CD14-positive monocyte (primary cell): ENCODE data around the gene ARMC8. TPM values are rescaled to one million over a fixed set of nuclear protein-coding genes. Genes with fewer than 3 reads are reported as not detected.
A peak's percentile ranks its signal among the peaks of the same experiment; 100 is the strongest.

Experiments used
- DNase-seq, 3 donors: peaks; one replicate each; pipeline ENCODE4 v3.0.0-alpha.2; 2011 to 2022
- H2AFZ ChIP-seq: 2 replicates; pipeline ENCODE4 v1.6.0; 2012; ENCODE audit warnings: mild to moderate bottlenecking, low read depth, low read length, inconsistent platforms; ENCODE audit not compliant: insufficient read depth, poor library complexity, severe bottlenecking
- H3K27ac ChIP-seq, 2 donors: 1 replicate in 1 of 2; 2 replicates in 1 of 2; pipeline ENCODE4 v1.5.1; 2012 to 2013; ENCODE audit warnings: low read length in 2 of 2, control low read depth in 1 of 2, inconsistent platforms in 1 of 2, low read depth in 1 of 2, mild to moderate bottlenecking in 1 of 2
- H3K27me3 ChIP-seq, 2 donors: one replicate each; pipeline versions ENCODE4 v1.6.0 to v1.6.1; 2011 to 2013; ENCODE audit warnings: low read length in 2 of 2; ENCODE audit not compliant: control insufficient read depth in 2 of 2, insufficient read depth in 2 of 2
- H3K36me3 ChIP-seq, 2 donors: replicated peaks in 1 of 2; 1 replicate in 1 of 2; 2 replicates in 1 of 2; pipeline versions ENCODE4 v1.5.1 to v1.6.1; 2012 to 2013; ENCODE audit warnings: low read length in 2 of 2, control low read depth in 1 of 2, inconsistent platforms in 1 of 2, mild to moderate bottlenecking in 1 of 2; ENCODE audit not compliant: insufficient read depth in 2 of 2, control insufficient read depth in 1 of 2
- H3K4me1 ChIP-seq, 2 donors: 1 replicate in 1 of 2; 2 replicates in 1 of 2; pipeline versions ENCODE4 v1.5.1 to v1.6.1; 2012 to 2013; ENCODE audit warnings: low read length in 2 of 2, control low read depth in 1 of 2, inconsistent platforms in 1 of 2, mild to moderate bottlenecking in 1 of 2, moderate library complexity in 1 of 2; ENCODE audit not compliant: insufficient read depth in 2 of 2, control insufficient read depth in 1 of 2
- H3K4me2 ChIP-seq: replicated peaks from 2 replicates; pipeline ENCODE3; 2012; ENCODE audit warnings: low read length, moderate library complexity, mild to moderate bottlenecking; ENCODE audit not compliant: poor library complexity, severe bottlenecking; ENCODE audit errors: extremely low read depth
- H3K4me3 ChIP-seq, 3 experiments: fragments of 200-600 bp in 1 of 3; sonication (generic) in 1 of 3; replicated peaks in 1 of 3; 1 replicate in 2 of 3; 2 replicates in 1 of 3; pipeline ENCODE4 v1.5.1; 2011 to 2013; ENCODE audit warnings: low read length in 3 of 3, mild to moderate bottlenecking in 3 of 3, control low read depth in 2 of 3, low read depth in 2 of 3, inconsistent platforms in 1 of 3, moderate library complexity in 1 of 3
- H3K79me2 ChIP-seq: 2 replicates; pipeline ENCODE4 v1.6.0; 2012; ENCODE audit warnings: mild to moderate bottlenecking, control low read depth, inconsistent platforms, low read length, moderate library complexity; ENCODE audit not compliant: insufficient read depth
- H3K9ac ChIP-seq: 2 replicates; pipeline ENCODE4 v1.6.0; 2017; ENCODE audit warnings: low read length, mild to moderate bottlenecking; ENCODE audit not compliant: insufficient read depth, poor library complexity, severe bottlenecking
- H3K9me3 ChIP-seq, 2 donors: replicated peaks in 1 of 2; 1 replicate in 1 of 2; 2 replicates in 1 of 2; pipeline versions ENCODE4 v1.5.1 to v1.6.1; 2012 to 2013; ENCODE audit warnings: low read length in 2 of 2, control low read depth in 1 of 2; ENCODE audit not compliant: control insufficient read depth in 1 of 2, insufficient read depth in 1 of 2
- H4K20me1 ChIP-seq: 2 replicates; pipeline ENCODE4 v1.6.0; 2012; ENCODE audit warnings: mild to moderate bottlenecking, low read length, control low read depth, moderate library complexity; ENCODE audit not compliant: insufficient read depth
- H3K27ac Mint-ChIP-seq, 7 donors: one replicate each; pipeline ENCODE4 v1.8.0; 2020; ENCODE audit warnings: mild to moderate bottlenecking in 7 of 7, mixed read lengths in 7 of 7, moderate library complexity in 6 of 7, inconsistent platforms in 2 of 7
- H3K27me3 Mint-ChIP-seq, 3 donors: one replicate each; pipeline ENCODE4 v1.8.0; 2021 to 2022; ENCODE audit warnings: low read depth in 3 of 3, mild to moderate bottlenecking in 3 of 3, mixed read lengths in 3 of 3, moderate library complexity in 3 of 3, inconsistent platforms in 1 of 3
- H3K36me3 Mint-ChIP-seq, 2 donors: one replicate each; pipeline ENCODE4 v1.8.0; 2020; ENCODE audit warnings: mixed read lengths in 2 of 2, inconsistent platforms in 1 of 2, mild to moderate bottlenecking in 1 of 2
- H3K4me1 Mint-ChIP-seq: one replicate; pipeline ENCODE4 v1.8.0; 2020; ENCODE audit warnings: mild to moderate bottlenecking, mixed read lengths
- H3K4me3 Mint-ChIP-seq, 2 donors: one replicate each; pipeline ENCODE4 v1.8.0; 2020; ENCODE audit warnings: mild to moderate bottlenecking in 2 of 2, mixed read lengths in 2 of 2, moderate library complexity in 1 of 2
- H3K9me3 Mint-ChIP-seq, 7 donors: one replicate each; pipeline ENCODE4 v1.8.0; 2020 to 2022; ENCODE audit warnings: mixed read lengths in 7 of 7, mild to moderate bottlenecking in 6 of 7, moderate library complexity in 6 of 7, inconsistent platforms in 2 of 7
- WGBS: methylation state at CpG from one replicate; pipeline ENCODE4 v1.1.5; 2013; ENCODE audit warnings: missing lambda C conversion rate; ENCODE audit not compliant: insufficient coverage; 5-methylcytosine and 5-hydroxymethylcytosine counted together
- intact Hi-C, 2 donors: fragments of 100-400 bp; cut with micrococcal nuclease; formaldehyde crosslinking; loops; one replicate each; pipeline versions ENCODE4 v1.15.0 to v1.15.1; 2023
- polyA minus RNA-seq: library from RNA; depleted of rRNA, polyadenylated mRNA; stranded (reverse); fragments of >200 nt; gene quantifications from 2 replicates; pipeline ENCODE4 v1.2.3, GENCODE V29; 2012
- polyA plus RNA-seq, 3 donors: library from polyadenylated mRNA; depleted of rRNA in 1 of 3; unstranded in 2 of 3; stranded (reverse) in 1 of 3; fragments of 300-500 nt in 2 of 3; fragments of >200 nt in 1 of 3; fragmentation: Illumina TruSeq in 2 of 3; gene quantifications; 1 replicate in 2 of 3; 2 replicates in 1 of 3; pipeline ENCODE4 v1.2.3, GENCODE V29; 2012 to 2021
- total RNA-seq, 12 experiments: library from RNA in 1 of 12; stranded (reverse) in 1 of 12; fragments of 120-200 nt in 1 of 12; gene quantifications; one replicate each; pipeline ENCODE4 v1.2.4 and lab custom pipeline; 2013 to 2026; ENCODE audit warnings: mixed read lengths in 6 of 12, inconsistent platforms in 1 of 12
- TF ChIP-seq, protein P1 (sequence below): fragments of 200-600 bp; IDR thresholded peaks from one replicate; pipeline ENCODE4 v1.8.0; 2022; ENCODE audit warnings: antibody characterized with exemption, mild to moderate bottlenecking

Gene ARMC8, protein sequence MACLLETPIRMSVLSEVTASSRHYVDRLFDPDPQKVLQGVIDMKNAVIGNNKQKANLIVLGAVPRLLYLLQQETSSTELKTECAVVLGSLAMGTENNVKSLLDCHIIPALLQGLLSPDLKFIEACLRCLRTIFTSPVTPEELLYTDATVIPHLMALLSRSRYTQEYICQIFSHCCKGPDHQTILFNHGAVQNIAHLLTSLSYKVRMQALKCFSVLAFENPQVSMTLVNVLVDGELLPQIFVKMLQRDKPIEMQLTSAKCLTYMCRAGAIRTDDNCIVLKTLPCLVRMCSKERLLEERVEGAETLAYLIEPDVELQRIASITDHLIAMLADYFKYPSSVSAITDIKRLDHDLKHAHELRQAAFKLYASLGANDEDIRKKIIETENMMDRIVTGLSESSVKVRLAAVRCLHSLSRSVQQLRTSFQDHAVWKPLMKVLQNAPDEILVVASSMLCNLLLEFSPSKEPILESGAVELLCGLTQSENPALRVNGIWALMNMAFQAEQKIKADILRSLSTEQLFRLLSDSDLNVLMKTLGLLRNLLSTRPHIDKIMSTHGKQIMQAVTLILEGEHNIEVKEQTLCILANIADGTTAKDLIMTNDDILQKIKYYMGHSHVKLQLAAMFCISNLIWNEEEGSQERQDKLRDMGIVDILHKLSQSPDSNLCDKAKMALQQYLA
- 52.7 TPM for total RNA-seq (2013)
- polyA plus RNA-seq (10 to 100 TPM; 34.3 to 43.9 (median 42.0) TPM), polyA minus RNA-seq (59.0 and 127 TPM in 2 replicates), total RNA-seq (lab: John Stamatoyannopoulos, UW) (25.9 to 96.2 (median 74.1) reads per million in 11 experiments)

DNA sequence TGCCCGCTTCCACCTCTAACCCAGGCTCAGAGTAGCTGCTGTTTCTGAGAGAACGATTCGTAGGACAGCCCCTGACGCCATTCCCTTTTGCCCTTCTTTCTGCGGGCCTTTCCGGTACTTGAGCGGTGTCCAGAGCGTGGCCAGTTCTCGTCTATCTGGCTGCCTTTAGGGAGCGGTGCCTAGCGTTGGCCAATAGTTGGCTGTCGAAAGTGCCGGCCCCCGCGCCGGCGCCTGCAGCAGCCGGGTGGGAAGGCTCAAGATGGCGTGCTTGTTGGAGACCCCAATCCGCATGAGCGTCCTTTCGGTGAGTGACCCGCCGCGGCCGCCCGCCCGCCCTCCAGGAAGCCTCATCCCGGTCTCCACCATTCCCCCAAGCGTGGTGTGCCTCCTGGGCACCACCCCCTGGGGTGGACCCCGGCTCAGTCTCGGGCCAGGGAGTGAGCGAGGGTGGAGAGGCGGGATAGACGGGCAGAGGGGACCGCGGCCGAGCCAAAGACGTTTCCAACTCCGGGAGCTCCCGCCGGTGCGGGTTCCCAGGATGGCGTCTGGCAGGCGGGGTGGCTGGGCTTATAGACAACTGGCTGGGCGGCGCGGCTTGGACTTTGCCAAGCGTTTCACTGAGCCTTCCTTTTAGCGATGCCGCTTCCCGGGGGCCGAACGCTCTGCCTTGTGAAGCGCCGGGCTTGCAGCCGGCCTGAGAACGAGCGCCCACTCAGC lies at the start of gene ARMC8:
ARMC8 (plus strand) TSS at position 6 of the 717 bp plus-strand sequence; CDS start at position 260, 254 bp downstream.
- peaks cover 15% of the 10 kb centered on the region for H4K20me1 ChIP-seq
- H3K4me2 ChIP-seq: peak within 1 kb of the TSS; percentile 92
- Mint-ChIP-seq H3K9me3 (no peaks in the 10 kb centered on the region), H3K36me3 (peaks cover 12% of the 10 kb centered on the region in 2 donors), H3K27ac (peak within 1 kb of the TSS; percentile 90 to 99 (median 98)), H3K27me3 (peaks cover 3 to 10% (median 4%) of the 10 kb centered on the region in 3 donors), H3K4me1 (peaks cover 30% of the 10 kb centered on the region), H3K4me3 (peak within 1 kb of the TSS; percentile 92 to 96)
- TF ChIP-seq, protein P1, sequence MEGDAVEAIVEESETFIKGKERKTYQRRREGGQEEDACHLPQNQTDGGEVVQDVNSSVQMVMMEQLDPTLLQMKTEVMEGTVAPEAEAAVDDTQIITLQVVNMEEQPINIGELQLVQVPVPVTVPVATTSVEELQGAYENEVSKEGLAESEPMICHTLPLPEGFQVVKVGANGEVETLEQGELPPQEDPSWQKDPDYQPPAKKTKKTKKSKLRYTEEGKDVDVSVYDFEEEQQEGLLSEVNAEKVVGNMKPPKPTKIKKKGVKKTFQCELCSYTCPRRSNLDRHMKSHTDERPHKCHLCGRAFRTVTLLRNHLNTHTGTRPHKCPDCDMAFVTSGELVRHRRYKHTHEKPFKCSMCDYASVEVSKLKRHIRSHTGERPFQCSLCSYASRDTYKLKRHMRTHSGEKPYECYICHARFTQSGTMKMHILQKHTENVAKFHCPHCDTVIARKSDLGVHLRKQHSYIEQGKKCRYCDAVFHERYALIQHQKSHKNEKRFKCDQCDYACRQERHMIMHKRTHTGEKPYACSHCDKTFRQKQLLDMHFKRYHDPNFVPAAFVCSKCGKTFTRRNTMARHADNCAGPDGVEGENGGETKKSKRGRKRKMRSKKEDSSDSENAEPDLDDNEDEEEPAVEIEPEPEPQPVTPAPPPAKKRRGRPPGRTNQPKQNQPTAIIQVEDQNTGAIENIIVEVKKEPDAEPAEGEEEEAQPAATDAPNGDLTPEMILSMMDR: no peak
- peaks cover 0 to 2% of the 10 kb centered on the region in 2 donors for H3K27me3 ChIP-seq
- peaks cover 13 to 28% of the 10 kb centered on the region in 2 donors for H3K4me1 ChIP-seq
- H2AFZ ChIP-seq: peak within 1 kb of the TSS; percentile 94
- H3K27ac ChIP-seq: peak within 1 kb of the TSS; percentile 81 to 95
- peak within 1 kb of the TSS; percentile 96 for H3K9ac ChIP-seq
- H3K36me3 ChIP-seq: peaks cover 6 to 8% of the 10 kb centered on the region in 2 donors
- no peaks in the 10 kb centered on the region for H3K9me3 ChIP-seq
- intact Hi-C loops: loop anchor here (5.0 kb wide), 2 partner anchors 35 to 55 kb away; partner anchors contain the start of gene A4GNT (in 1 of the 2)
- H3K4me3 ChIP-seq: peak within 1 kb of the TSS; percentile 64 to 97 (median 95)
- H3K79me2 ChIP-seq: peaks cover 53% of the 10 kb centered on the region
- DNase-seq: peak in 1 of 3 donors; percentile 18
- WGBS: under 1% methylated on average over 48 of the region's 59 CpGs
